ENCODE measurements around the gene AXL.
A peak's percentile ranks its signal among the peaks of the same experiment; 100 is the strongest.

The AXL gene

GRCh38 chr19:41310033-41310831 lies 91.2 kb downstream of the AXL start, which contains the start of gene CCDC97:
Gene CCDC97 (plus strand): TSS chr19:41310172. CDS start chr19:41310311, 139 bp downstream.
- H3K9me3 ChIP-seq (ENCODE audit: control insufficient read depth in 2 of 2, low read length in 2 of 2), result no peaks in the 10 kb centered on the region
- peak within 1 kb of the TSS; percentile 92 for H3K27ac ChIP-seq (ENCODE audit: low read length)
- H3K4me1 ChIP-seq (ENCODE audit: control insufficient read depth, insufficient read depth, low read length), result peaks cover 35% of the 10 kb centered on the region
- peak within 1 kb of the TSS; percentile 97 to 98 for H3K4me3 ChIP-seq (ENCODE audit: low read length in 2 of 2)
- peaks cover 24 to 33% of the 10 kb centered on the region in 2 donors for H3K36me3 ChIP-seq (ENCODE audit: control insufficient read depth in 2 of 2, insufficient read depth in 2 of 2, low read length in 2 of 2)
- H3K27me3 ChIP-seq (ENCODE audit: control insufficient read depth in 1 of 2, insufficient read depth in 2 of 2, low read length in 2 of 2), result no peaks in the 10 kb centered on the region
- peak within 1 kb of the TSS; percentile 94 to 99 for H3K9ac ChIP-seq (ENCODE audit: low read length in 2 of 2)

- H3K4me3 ChIP-seq (ENCODE audit: low read length in 2 of 2), result peak overlapping the region; percentile 97 to 98
- peak overlapping the region; percentile 94 to 99 for H3K9ac ChIP-seq (ENCODE audit: low read length in 2 of 2)
- H3K4me1 ChIP-seq (ENCODE audit: control insufficient read depth, insufficient read depth, low read length), result peaks cover 35% of the 10 kb centered on the region
- peaks cover 22 to 25% of the 10 kb centered on the region in 2 donors for H3K36me3 ChIP-seq (ENCODE audit: control insufficient read depth in 2 of 2, insufficient read depth in 2 of 2, low read length in 2 of 2)
- no peaks in the 10 kb centered on the region for H3K9me3 ChIP-seq (ENCODE audit: control insufficient read depth in 2 of 2, low read length in 2 of 2)
- no peaks in the 10 kb centered on the region for H3K27me3 ChIP-seq (ENCODE audit: control insufficient read depth in 1 of 2, insufficient read depth in 2 of 2, low read length in 2 of 2)
- peak overlapping the region; percentile 92 for H3K27ac ChIP-seq (ENCODE audit: low read length)
Observed at GRCh38 chr19:41311072-41311471, 92.0 kb downstream of the AXL start.

Measured in stomach smooth muscle (tissue), 2 donors.